Peyer's patch (tissue), 4 donors: Measurements from ENCODE around the gene CHEK2. TPM values are rescaled to one million over a fixed set of nuclear protein-coding genes. Genes with fewer than 3 reads are reported as not detected.

Experiments used
- DNase-seq, 3 donors: peaks; one replicate each; pipeline ENCODE4 v3.0.0-alpha.2; 2017 to 2019
- H3K27ac ChIP-seq, 4 donors: fragments of 200-600 bp; sonication (generic); one replicate each; pipeline ENCODE4 v1.5.1; 2016 to 2019
- H3K27me3 ChIP-seq, 2 donors: fragments of 200-600 bp; sonication (generic); one replicate each; pipeline ENCODE4 v1.5.1; 2019
- H3K36me3 ChIP-seq, 3 donors: fragments of 200-600 bp; sonication (generic); one replicate each; pipeline ENCODE4 v1.5.1; 2016 to 2019
- H3K4me1 ChIP-seq, 4 donors: fragments of 200-600 bp; sonication (generic); one replicate each; pipeline ENCODE4 v1.5.1; 2016 to 2019
- H3K4me3 ChIP-seq, 4 donors: fragments of 200-600 bp; sonication (generic); 1 replicate in 3 of 4; 2 replicates in 1 of 4; pipeline ENCODE4 v1.5.1; 2016 to 2019; ENCODE audit warnings: mild to moderate bottlenecking in 1 of 4
- H3K9me3 ChIP-seq, 4 donors: fragments of 200-600 bp; sonication (generic); one replicate each; pipeline ENCODE4 v1.5.1; 2016 to 2019; ENCODE audit warnings: mild to moderate bottlenecking in 1 of 4
- POLR2A ChIP-seq, 2 donors: fragments of 450-650 bp; IDR thresholded peaks; one replicate each; pipeline ENCODE4 v1.5.1; 2017; ENCODE audit warnings: antibody characterized with exemption in 2 of 2, mild to moderate bottlenecking in 2 of 2, moderate library complexity in 2 of 2
- small RNA-seq, 2 donors: library from RNA; depleted of rRNA; stranded (forward); fragments of <200 nt; gene quantifications; one replicate each; pipeline ENCODE3, GENCODE V24; 2016
- total RNA-seq, 4 donors: library from RNA; depleted of rRNA; stranded (reverse); fragments of >200 nt; gene quantifications; one replicate each; pipeline ENCODE4 v1.1.0, GENCODE V29; 2016
- TF ChIP-seq, protein P1 (sequence below), 6 experiments: fragments of 450-650 bp in 4 of 6; fragments of 200-600 bp in 2 of 6; sonication (generic) in 1 of 6; IDR thresholded peaks; one replicate each; pipeline ENCODE4 v1.5.1; 2017 to 2019; ENCODE audit warnings: antibody characterized with exemption in 6 of 6, mild to moderate bottlenecking in 3 of 6, moderate library complexity in 1 of 6

The CHEK2 gene
- total RNA-seq, 4 donors from 2014 or later = 8.7 to 24.2 (median 14.2) TPM

DNA sequence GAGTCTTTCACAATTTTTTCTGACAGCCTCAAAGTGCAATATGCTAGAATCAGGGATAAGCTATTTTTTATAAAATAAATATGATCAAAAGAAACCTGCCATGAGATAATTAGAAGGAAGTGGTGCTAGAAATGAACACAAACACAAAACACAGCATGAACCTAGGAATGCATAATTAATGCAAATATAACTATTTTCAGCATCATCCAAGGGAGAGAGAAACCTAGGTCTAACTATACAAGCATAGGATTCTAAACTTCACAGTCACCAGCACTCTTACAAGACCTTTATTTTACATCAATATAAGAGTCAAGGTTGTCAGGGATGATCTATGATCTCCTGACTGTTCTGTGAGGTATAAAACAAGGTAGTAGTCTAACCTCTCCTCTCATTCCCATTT lies 91.2 kb downstream of the CHEK2 start:
- TF ChIP-seq, protein P1, sequence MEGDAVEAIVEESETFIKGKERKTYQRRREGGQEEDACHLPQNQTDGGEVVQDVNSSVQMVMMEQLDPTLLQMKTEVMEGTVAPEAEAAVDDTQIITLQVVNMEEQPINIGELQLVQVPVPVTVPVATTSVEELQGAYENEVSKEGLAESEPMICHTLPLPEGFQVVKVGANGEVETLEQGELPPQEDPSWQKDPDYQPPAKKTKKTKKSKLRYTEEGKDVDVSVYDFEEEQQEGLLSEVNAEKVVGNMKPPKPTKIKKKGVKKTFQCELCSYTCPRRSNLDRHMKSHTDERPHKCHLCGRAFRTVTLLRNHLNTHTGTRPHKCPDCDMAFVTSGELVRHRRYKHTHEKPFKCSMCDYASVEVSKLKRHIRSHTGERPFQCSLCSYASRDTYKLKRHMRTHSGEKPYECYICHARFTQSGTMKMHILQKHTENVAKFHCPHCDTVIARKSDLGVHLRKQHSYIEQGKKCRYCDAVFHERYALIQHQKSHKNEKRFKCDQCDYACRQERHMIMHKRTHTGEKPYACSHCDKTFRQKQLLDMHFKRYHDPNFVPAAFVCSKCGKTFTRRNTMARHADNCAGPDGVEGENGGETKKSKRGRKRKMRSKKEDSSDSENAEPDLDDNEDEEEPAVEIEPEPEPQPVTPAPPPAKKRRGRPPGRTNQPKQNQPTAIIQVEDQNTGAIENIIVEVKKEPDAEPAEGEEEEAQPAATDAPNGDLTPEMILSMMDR (IDR thresholded peaks at IDR 0.05) = no peak
- TF ChIP-seq POLR2A (IDR thresholded peaks at IDR 0.05) = no peak
- Histone ChIP-seq H3K4me1 (no peaks in the 10 kb centered on the region), H3K4me3 (no peak overlapping the region), H3K36me3 (no peaks in the 10 kb centered on the region), H3K27me3 (no peaks in the 10 kb centered on the region), H3K9me3 (peaks cover 0 to 6% (median 0%) of the 10 kb centered on the region in 4 donors), H3K27ac (no peak overlapping the region)
- no peak for DNase-seq

DNA sequence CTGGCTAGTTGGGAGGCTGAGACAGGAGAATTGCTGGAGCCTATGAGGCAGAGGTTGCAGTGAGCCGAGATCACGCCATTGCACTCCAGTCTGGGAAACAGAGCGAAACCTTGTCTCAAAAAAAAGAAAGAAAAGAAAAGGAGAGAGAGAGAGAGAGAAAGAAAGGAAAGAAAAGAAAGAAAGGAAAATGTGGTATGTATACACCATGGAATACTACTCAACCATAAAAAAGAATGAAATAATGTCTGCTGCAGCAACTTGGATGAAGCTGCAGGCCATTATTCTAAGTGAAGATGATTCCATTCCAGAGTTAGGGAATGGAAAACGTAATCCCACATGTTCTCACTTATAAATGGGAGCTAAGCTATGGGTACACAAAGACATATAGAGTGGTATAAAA lies 92.8 kb downstream of the CHEK2 start:
- Histone ChIP-seq H3K27me3 (no peaks in the 10 kb centered on the region), H3K9me3 (peaks cover 0 to 6% (median 0%) of the 10 kb centered on the region in 4 donors), H3K4me3 (no peak overlapping the region), H3K4me1 (no peaks in the 10 kb centered on the region), H3K36me3 (no peaks in the 10 kb centered on the region), H3K27ac (no peak overlapping the region)
- DNase-seq = no peak
- TF ChIP-seq, protein P1 (IDR thresholded peaks at IDR 0.05) = no peak

DNA sequence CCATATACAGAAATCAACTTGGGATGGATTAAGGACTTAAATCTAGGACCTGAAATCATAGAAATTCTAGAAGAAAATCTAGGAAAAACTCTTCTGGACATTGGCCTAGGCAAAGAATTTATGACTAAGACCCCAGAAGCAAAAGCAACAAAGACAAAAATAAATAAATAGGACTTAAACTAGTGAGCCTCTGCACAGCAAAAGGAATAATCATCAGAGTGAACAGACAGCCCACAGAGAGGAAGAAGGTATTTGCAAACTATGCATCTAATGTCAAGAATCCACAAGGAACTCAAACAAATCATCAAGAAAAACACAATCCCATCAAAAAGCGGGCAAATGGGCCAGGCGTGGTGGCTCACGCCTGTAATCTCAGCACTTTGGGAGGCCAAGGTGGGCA lies 94.4 kb downstream of the CHEK2 start:
- no peak for DNase-seq
- Histone ChIP-seq H3K4me3 (no peak overlapping the region), H3K4me1 (no peaks in the 10 kb centered on the region), H3K27ac (no peak overlapping the region), H3K36me3 (no peaks in the 10 kb centered on the region), H3K27me3 (no peaks in the 10 kb centered on the region), H3K9me3 (no peaks in the 10 kb centered on the region)
- TF ChIP-seq, protein P1 (IDR thresholded peaks at IDR 0.05) = no peak
- TF ChIP-seq POLR2A (IDR thresholded peaks at IDR 0.05) = no peak

DNA sequence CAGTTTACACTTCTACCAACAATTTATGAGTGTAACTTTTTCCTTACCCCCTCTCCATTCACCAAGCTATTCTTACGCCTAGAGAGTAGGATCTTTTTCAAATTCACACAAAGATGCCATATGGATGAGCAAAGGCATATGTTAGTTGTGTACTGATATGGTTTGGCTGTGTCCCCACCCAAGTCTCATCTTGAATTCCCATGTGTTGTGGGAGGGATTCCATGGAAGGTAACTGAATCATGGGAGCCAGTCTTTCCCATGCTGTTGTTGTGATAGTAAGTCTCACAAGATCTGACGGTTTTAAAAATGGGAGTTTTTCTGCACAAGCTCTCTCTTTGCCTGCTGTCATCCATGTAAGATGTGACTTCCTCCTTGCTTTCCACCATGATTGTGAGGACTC lies 102.3 kb downstream of the CHEK2 start:
- Histone ChIP-seq H3K27me3 (no peaks in the 10 kb centered on the region), H3K36me3 (no peaks in the 10 kb centered on the region)
- TF ChIP-seq, protein P1 (IDR thresholded peaks at IDR 0.05) = no peak
- TF ChIP-seq POLR2A (IDR thresholded peaks at IDR 0.05) = no peak

More for the DNA sequence above, 102.3 kb downstream of the CHEK2 start:
- no peak overlapping the region for H3K4me3 ChIP-seq
- H3K4me1 ChIP-seq = no peaks in the 10 kb centered on the region
- H3K27ac ChIP-seq = no peak overlapping the region
- H3K9me3 ChIP-seq = no peaks in the 10 kb centered on the region
- DNase-seq = no peak

Small RNAs within 50 kb of the gene (small RNA-seq; reads per million reads assigned to genes)
- gene RN7SL162P = 0 reads per million in 2 donors

Other genes starting within 250 kb of the CHEK2 start
- gene TTC28, start 62.0 kb downstream of the CHEK2 start, total RNA-seq = 10 to 100 TPM in 3 of 4 donors, 1 to 10 TPM in 1; 9.1 to 46.4 (median 35.2) TPM
- gene HSCB, start 219 bp upstream of the CHEK2 start, total RNA-seq = 10 to 100 TPM in 3 of 4 donors, 1 to 10 TPM in 1; 6.2 to 49.5 (median 12.1) TPM
- gene CCDC117, start 30.9 kb upstream of the CHEK2 start, total RNA-seq = 10 to 100 TPM in 3 of 4 donors, 1 to 10 TPM in 1; 6.3 to 23.9 (median 14.2) TPM
- 100 to 1,000 TPM; 139 to 287 (median 213) TPM for gene XBP1, start 58.7 kb upstream of the CHEK2 start, total RNA-seq
- gene ZNRF3, start 141.8 kb upstream of the CHEK2 start, total RNA-seq = 10 to 100 TPM in 1 of 4 donors, 1 to 10 TPM in 3; 5.8 to 17.6 (median 8.0) TPM